Fibroblast of the aortic adventitia (primary cell): ENCODE data around the gene PPAN. TPM values are rescaled to one million over a fixed set of nuclear protein-coding genes. Genes with fewer than 3 reads are reported as not detected.
A peak's percentile ranks its signal among the peaks of the same experiment; 100 is the strongest.

Experiments
- DNase-seq: peaks from one replicate; pipeline ENCODE4 v3.0.0-alpha.2; 2010; ENCODE audit warnings: low read depth
- H3K4me3 ChIP-seq: 2 replicates; pipeline ENCODE4 v1.5.1; 2011; ENCODE audit warnings: low read depth, mild to moderate bottlenecking, control low read depth, low read length, moderate library complexity
- CTCF ChIP-seq: IDR thresholded peaks from 2 replicates; pipeline ENCODE4 v1.5.1; 2011; ENCODE audit warnings: mild to moderate bottlenecking, low read length, control low read depth, inconsistent platforms; ENCODE audit not compliant: insufficient read depth
- total RNA-seq: library from RNA; depleted of rRNA; stranded (reverse); fragments of >200 nt; gene quantifications from 2 replicates; pipeline ENCODE4 v1.2.3, GENCODE V29; 2012; ENCODE audit warnings: low replicate concordance

PPAN gene
- 7.8 and 21.8 TPM in 2 replicates for total RNA-seq

GRCh38 chr19:10106100-10106936, at the start of gene PPAN:
Gene PPAN, plus strand, starts transcription at chr19:10106362. Its CDS starts 33 bp downstream, at chr19:10106395.
- H3K4me3 ChIP-seq, result peak within 1 kb of the TSS; percentile 91
- DNase-seq, result peak; percentile 98
- no peak for TF ChIP-seq CTCF

- TF ChIP-seq CTCF, result no peak
- H3K4me3 ChIP-seq, result no peak overlapping the region
- DNase-seq, result no peak
These were observed 44.3 kb upstream of the PPAN start for GRCh38 chr19:10061717-10062310.

- no peak for DNase-seq
- no peak for TF ChIP-seq CTCF
- no peak overlapping the region for H3K4me3 ChIP-seq
These were observed 38.0 kb upstream of the PPAN start for GRCh38 chr19:10068205-10068604.

GRCh38 chr19:10069046-10069445, 37.1 kb upstream of the PPAN start:
- H3K4me3 ChIP-seq, result no peak overlapping the region
- TF ChIP-seq CTCF, result no peak
- no peak for DNase-seq

- TF ChIP-seq CTCF, result no peak
- no peak overlapping the region for H3K4me3 ChIP-seq
- no peak for DNase-seq
These were observed 35.3 kb upstream of the PPAN start for GRCh38 chr19:10070730-10071446.

- no peak overlapping the region for H3K4me3 ChIP-seq
These were observed 32.0 kb upstream of the PPAN start for GRCh38 chr19:10074153-10074552.

More at GRCh38 chr19:10074153-10074552, 32.0 kb upstream of the PPAN start:
- TF ChIP-seq CTCF, result peak; percentile 33
- peak; percentile 29 for DNase-seq
